H9 (cell line): ENCODE results near the gene CACNG8. TPM values are rescaled to one million over a fixed set of nuclear protein-coding genes. Genes with fewer than 3 reads are reported as not detected.

Experiments used
- DNase-seq: peaks from one replicate; pipeline ENCODE4 v3.0.0-alpha.2; 2017
- H2AFZ ChIP-seq: one replicate; pipeline ENCODE4 v1.6.1; 2013; ENCODE audit warnings: mild to moderate bottlenecking, low read length, control low read depth, moderate library complexity
- H2AK5ac ChIP-seq: 2 replicates; pipeline ENCODE4 v1.6.1; 2013; ENCODE audit warnings: low read length, control low read depth, mixed read lengths; ENCODE audit not compliant: insufficient read length
- H2BK120ac ChIP-seq: one replicate; pipeline ENCODE4 v1.6.1; 2013; ENCODE audit warnings: low read depth, mild to moderate bottlenecking, low read length, control low read depth, inconsistent platforms; ENCODE audit not compliant: poor library complexity, severe bottlenecking
- H2BK12ac ChIP-seq: 2 replicates; pipeline ENCODE4 v1.6.1; 2013; ENCODE audit warnings: low read length, control low read depth, mixed read lengths, low read depth; ENCODE audit not compliant: insufficient read length
- H2BK15ac ChIP-seq: 2 replicates; pipeline ENCODE4 v1.6.1; 2013; ENCODE audit warnings: low read depth, low read length, control low read depth
- H2BK20ac ChIP-seq: one replicate; pipeline ENCODE4 v1.6.1; 2013; ENCODE audit warnings: low read depth, mild to moderate bottlenecking, low read length, control low read depth, inconsistent platforms; ENCODE audit not compliant: poor library complexity, severe bottlenecking
- H2BK5ac ChIP-seq: 2 replicates; pipeline ENCODE4 v1.6.1; 2013; ENCODE audit warnings: low read length, control low read depth, mixed read lengths; ENCODE audit not compliant: insufficient read length
- H3K14ac ChIP-seq: 2 replicates; pipeline ENCODE4 v1.6.1; 2013; ENCODE audit warnings: low read length, control low read depth; ENCODE audit not compliant: insufficient read depth
- H3K18ac ChIP-seq: 2 replicates; pipeline ENCODE4 v1.6.1; 2013; ENCODE audit warnings: low read depth, mild to moderate bottlenecking, mixed read lengths, low read length, control low read depth; ENCODE audit not compliant: insufficient read length
- H3K23ac ChIP-seq: 2 replicates; pipeline ENCODE4 v1.6.1; 2013; ENCODE audit warnings: low read length, control low read depth, mixed read lengths, low read depth; ENCODE audit not compliant: insufficient read length
- H3K23me2 ChIP-seq: 2 replicates; pipeline ENCODE4 v1.6.1; 2013; ENCODE audit warnings: low read depth, mild to moderate bottlenecking, mixed read lengths, low read length, control low read depth; ENCODE audit not compliant: insufficient read length, poor library complexity, severe bottlenecking
- H3K27ac ChIP-seq: 2 replicates; pipeline ENCODE4 v1.5.1; 2013; ENCODE audit warnings: low read length, control low read depth, mixed read lengths, low read depth; ENCODE audit not compliant: insufficient read length
- H3K27me3 ChIP-seq: 2 replicates; pipeline ENCODE4 v1.6.1; 2013; ENCODE audit warnings: low read length, control low read depth, inconsistent platforms; ENCODE audit not compliant: insufficient read depth
- H3K4ac ChIP-seq: 2 replicates; pipeline ENCODE4 v1.6.1; 2013; ENCODE audit warnings: low read depth, mild to moderate bottlenecking, control low read depth, inconsistent platforms, low read length, moderate library complexity
- H3K4me1 ChIP-seq: 2 replicates; pipeline ENCODE4 v1.6.1; 2013; ENCODE audit warnings: low read length, control low read depth, inconsistent platforms; ENCODE audit not compliant: insufficient read depth
- H3K4me2 ChIP-seq: 2 replicates; pipeline ENCODE4 v1.6.1; 2013; ENCODE audit warnings: low read length, control low read depth, mixed read lengths; ENCODE audit not compliant: insufficient read length, insufficient read depth
- H3K56ac ChIP-seq: 2 replicates; pipeline ENCODE4 v1.6.1; 2013; ENCODE audit warnings: low read depth, mild to moderate bottlenecking, mixed read lengths, low read length, control low read depth; ENCODE audit not compliant: insufficient read length
- H3K79me1 ChIP-seq: 2 replicates; pipeline ENCODE4 v1.6.1; 2013; ENCODE audit warnings: low read depth, mild to moderate bottlenecking, moderate library complexity, low read length, control low read depth, inconsistent platforms; ENCODE audit not compliant: insufficient read depth, poor library complexity, severe bottlenecking
- H3K79me2 ChIP-seq: 2 replicates; pipeline ENCODE4 v1.6.1; 2013; ENCODE audit warnings: low read length, control low read depth, inconsistent platforms; ENCODE audit not compliant: insufficient read depth
- H3K9ac ChIP-seq: 2 replicates; pipeline ENCODE4 v1.6.1; 2013; ENCODE audit warnings: low read length, control low read depth, mixed read lengths; ENCODE audit not compliant: insufficient read length; ENCODE audit errors: extremely low read depth
- H3K9me3 ChIP-seq: one replicate; pipeline ENCODE4 v1.6.1; 2013; ENCODE audit warnings: low read depth, low read length, inconsistent platforms; ENCODE audit not compliant: control insufficient read depth
- H3T11ph ChIP-seq: one replicate; pipeline ENCODE4 v1.6.1; 2013; ENCODE audit warnings: mild to moderate bottlenecking, low read length, control low read depth, inconsistent platforms
- H4K20me1 ChIP-seq: one replicate; pipeline ENCODE4 v1.6.1; 2013; ENCODE audit not compliant: control insufficient read depth, insufficient read length, insufficient read depth
- H4K5ac ChIP-seq: 2 replicates; pipeline ENCODE4 v1.6.1; 2013; ENCODE audit warnings: low read depth, mild to moderate bottlenecking, mixed read lengths, low read length, control low read depth; ENCODE audit not compliant: insufficient read length
- H4K8ac ChIP-seq: replicated peaks from 2 replicates; pipeline ENCODE4 v1.6.1; 2013; ENCODE audit warnings: low read length, control low read depth, mixed read lengths, low read depth; ENCODE audit not compliant: insufficient read length
- H4K91ac ChIP-seq: 2 replicates; pipeline ENCODE4 v1.6.1; 2013; ENCODE audit warnings: low read depth, mild to moderate bottlenecking, moderate library complexity, mixed read lengths, low read length, control low read depth; ENCODE audit not compliant: insufficient read length
- H3K27ac Mint-ChIP-seq, 3 experiments: 2 replicates in 2 of 3; 3 replicates in 1 of 3; pipeline ENCODE4 v1.8.0; 2020 to 2021; ENCODE audit warnings: mixed read lengths in 3 of 3, mild to moderate bottlenecking in 1 of 3, moderate library complexity in 1 of 3
- H3K27me3 Mint-ChIP-seq: 2 replicates; pipeline ENCODE4 v1.8.0; 2021; ENCODE audit warnings: low read depth, mild to moderate bottlenecking, moderate library complexity, mixed read lengths
- H3K36me3 Mint-ChIP-seq, 3 experiments: 2 replicates in 2 of 3; 3 replicates in 1 of 3; pipeline ENCODE4 v1.8.0; 2020 to 2021; ENCODE audit warnings: low read depth in 3 of 3, mixed read lengths in 3 of 3; ENCODE audit not compliant: insufficient read depth in 1 of 3
- H3K4me1 Mint-ChIP-seq, 2 experiments: 2 replicates each; pipeline ENCODE4 v1.8.0; 2020; ENCODE audit warnings: mixed read lengths in 2 of 2
- H3K4me3 Mint-ChIP-seq, 2 experiments: 2 replicates in 1 of 2; 3 replicates in 1 of 2; pipeline ENCODE4 v1.8.0; 2020 to 2021; ENCODE audit warnings: mild to moderate bottlenecking in 2 of 2, mixed read lengths in 2 of 2, moderate library complexity in 1 of 2
- H3K9me3 Mint-ChIP-seq, 2 experiments: 2 replicates in 1 of 2; 3 replicates in 1 of 2; pipeline ENCODE4 v1.8.0; 2020; ENCODE audit warnings: mild to moderate bottlenecking in 2 of 2, mixed read lengths in 2 of 2, moderate library complexity in 1 of 2
- CTCF ChIP-seq: fragments of 200-600 bp; sonication (generic); conservative IDR thresholded peaks from 3 replicates; pipeline ENCODE4 v1.8.0; 2021; ENCODE audit warnings: antibody characterized with exemption, mild to moderate bottlenecking
- whole genome bisulfite sequencing: extraction: QIAGEN DNeasy Blood & Tissue Kit; methylation state at CpG from one replicate; pipeline ENCODE4 v1.1.7; 2013; ENCODE audit warnings: missing lambda C conversion rate, low lambda C conversion rate, mixed read lengths; ENCODE audit not compliant: insufficient read length; ENCODE audit errors: extremely low coverage; 5-methylcytosine and 5-hydroxymethylcytosine counted together
- total RNA-seq: library from RNA; stranded (reverse); gene quantifications from 2 replicates; pipeline ENCODE4 v1.2.1, GENCODE V29; 2021

CACNG8 gene
- total RNA-seq, 1 experiment from 2014 or later: 7.1 TPM

- Histone ChIP-seq H3K4me2 (peak overlapping the region; percentile 81), H2BK5ac (no peak overlapping the region), H2BK120ac (no peak overlapping the region), H2AFZ (no peak overlapping the region), H3K14ac (no peak overlapping the region), H3K4me1 (peaks cover 2% of the 10 kb centered on the region; the same call in 1 of the 2 replicates), H3K79me1 (no peaks in the 10 kb centered on the region), H3K18ac (no peak overlapping the region), H3K27ac (no peak overlapping the region), H2BK20ac (no peak overlapping the region), H2BK12ac (no peak overlapping the region), H3K79me2 (no peaks in the 10 kb centered on the region), H4K8ac (no peak overlapping the region), H3K9me3 (no peaks in the 10 kb centered on the region), H4K91ac (no peak overlapping the region), H3K23me2 (peaks cover 24% of the 10 kb centered on the region), H3K56ac (no peak overlapping the region), H3K27me3 (no peaks in the 10 kb centered on the region), H3K9ac (no peak overlapping the region), H3K4ac (no peak overlapping the region), H2AK5ac (no peak overlapping the region), H2BK15ac (no peak overlapping the region), H4K20me1 (no peaks in the 10 kb centered on the region), H3T11ph (no peak overlapping the region), H4K5ac (no peak overlapping the region), H3K23ac (no peak overlapping the region)
- H3K27me3 Mint-ChIP-seq: peaks cover 13% of the 10 kb centered on the region
- H3K27ac Mint-ChIP-seq: peak overlapping the region in 2 of 3 experiments; percentile 91 to 98; a peak in 5 of 7 replicates
- no peaks in the 10 kb centered on the region; a peak in 2 of 7 replicates for H3K36me3 Mint-ChIP-seq
- no peak; the same call in 2 of the 3 replicates for TF ChIP-seq CTCF
- H3K4me1 Mint-ChIP-seq: peaks cover 12 to 18% of the 10 kb centered on the region in 2 experiments
- peak; percentile 92 for DNase-seq
- H3K9me3 Mint-ChIP-seq: no peaks in the 10 kb centered on the region
- peak overlapping the region; percentile 73 to 96 for H3K4me3 Mint-ChIP-seq
- WGBS: no CpG with 5 or more reads among the region's 9 CpGs
Measured at GRCh38 chr19:53977429-53977990, 14.8 kb downstream of the CACNG8 start.
